Forelimb muscle (tissue), 1 donor: ENCODE results near the gene ETFRF1. TPM values are rescaled to one million over a fixed set of nuclear protein-coding genes. Genes with fewer than 3 reads are reported as not detected.

ENCODE experiments used
- DNase-seq: peaks from one replicate; pipeline ENCODE4 v3.0.0-alpha.2; 2013; ENCODE audit warnings: low read depth
- polyA plus RNA-seq: library from polyadenylated mRNA; unstranded; fragments of 120-200 nt; gene quantifications from one replicate; pipeline ENCODE4 v1.2.1, GENCODE V29; 2013; ENCODE audit not compliant: insufficient read length

Gene ETFRF1
- polyA plus RNA-seq, 1 donor: 28.8 TPM

- DNase-seq: no peak
These were observed 18.3 kb downstream of the ETFRF1 start for GRCh38 chr12:25213338-25213737.

DNA sequence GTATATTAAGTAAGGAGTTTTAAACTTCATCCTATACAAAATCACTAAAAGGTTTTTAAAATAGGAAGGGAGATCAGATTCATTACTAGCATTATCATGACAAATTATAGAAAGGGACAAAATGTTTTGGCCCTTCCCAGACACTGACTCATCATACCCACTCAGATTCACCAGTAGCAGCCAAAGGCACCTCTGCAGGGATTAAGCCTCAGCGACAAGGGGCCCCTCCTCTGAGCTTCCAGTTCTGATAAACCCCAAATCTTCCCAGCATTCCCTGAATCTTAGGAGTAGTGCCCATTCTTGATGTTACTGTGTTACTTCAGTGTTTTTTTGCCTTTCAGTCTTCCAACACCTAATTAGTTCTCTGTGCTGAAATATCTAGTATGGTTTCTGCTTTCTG, 41.2 kb downstream of the ETFRF1 start:
- no peak for DNase-seq

DNA sequence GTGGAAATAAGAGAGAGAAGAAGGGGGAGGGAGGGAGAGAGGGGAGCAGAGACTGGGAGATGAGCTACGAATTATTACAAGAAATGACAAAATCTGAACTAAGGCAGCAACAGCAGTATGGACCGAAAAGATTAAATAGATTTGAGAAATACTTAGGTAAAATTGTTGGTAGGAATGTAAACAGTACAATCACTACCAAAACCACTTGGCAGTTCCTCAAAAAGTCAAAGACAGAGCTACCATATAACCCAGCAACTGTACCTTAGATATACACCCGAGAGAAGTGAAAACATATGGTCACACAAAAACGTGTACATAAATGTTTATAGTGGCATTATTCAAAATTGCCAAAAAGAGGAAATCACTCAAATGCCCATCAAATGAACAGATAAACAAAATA, 41.6 kb downstream of the ETFRF1 start:
- no peak for DNase-seq

GRCh38 chr12:25241167-25242020, 46.4 kb downstream of the ETFRF1 start:
- DNase-seq: no peak

GRCh38 chr12:25242981-25243679, 48.1 kb downstream of the ETFRF1 start:
- no peak for DNase-seq

DNA sequence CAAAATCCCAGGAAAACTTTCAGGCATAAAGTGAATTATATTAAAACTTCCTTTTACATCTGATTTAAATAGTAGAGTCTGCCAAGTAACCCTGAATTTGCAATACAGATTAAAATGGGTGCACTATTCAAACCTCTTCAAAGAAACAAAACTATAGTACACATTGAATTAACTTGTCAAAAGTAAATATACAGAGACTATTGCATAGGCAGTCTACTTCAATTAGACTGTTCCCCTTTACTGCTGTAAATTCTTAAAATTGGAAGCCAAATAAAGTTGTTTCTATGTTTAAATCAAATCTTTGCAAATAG, 48.6 kb downstream of the ETFRF1 start:
- no peak for DNase-seq

- DNase-seq: no peak
These were observed 50.5 kb downstream of the ETFRF1 start for GRCh38 chr12:25245491-25245890.

DNA sequence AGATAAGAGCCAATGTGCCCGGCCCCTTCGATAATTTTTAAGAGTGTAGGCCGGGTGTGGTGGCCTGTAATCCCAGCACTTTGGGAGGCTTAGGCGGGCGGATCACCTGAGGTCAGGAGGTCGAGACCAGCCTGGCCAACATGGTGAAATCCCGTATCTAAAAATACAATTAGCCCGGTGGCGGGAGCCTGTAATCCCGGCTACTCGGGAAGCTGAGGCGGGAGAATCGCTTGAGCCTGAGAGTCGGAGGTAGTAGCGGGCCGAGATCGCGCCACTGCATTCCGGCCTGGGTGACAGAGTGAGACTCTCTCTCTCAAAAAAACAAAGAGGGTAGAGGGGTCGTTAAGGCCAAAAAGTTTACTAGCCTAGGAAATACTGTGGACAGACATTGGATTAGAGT, 53.1 kb downstream of the ETFRF1 start:
- no peak for DNase-seq

GRCh38 chr12:25248732-25249131, 53.7 kb downstream of the ETFRF1 start:
- no peak for DNase-seq

DNA sequence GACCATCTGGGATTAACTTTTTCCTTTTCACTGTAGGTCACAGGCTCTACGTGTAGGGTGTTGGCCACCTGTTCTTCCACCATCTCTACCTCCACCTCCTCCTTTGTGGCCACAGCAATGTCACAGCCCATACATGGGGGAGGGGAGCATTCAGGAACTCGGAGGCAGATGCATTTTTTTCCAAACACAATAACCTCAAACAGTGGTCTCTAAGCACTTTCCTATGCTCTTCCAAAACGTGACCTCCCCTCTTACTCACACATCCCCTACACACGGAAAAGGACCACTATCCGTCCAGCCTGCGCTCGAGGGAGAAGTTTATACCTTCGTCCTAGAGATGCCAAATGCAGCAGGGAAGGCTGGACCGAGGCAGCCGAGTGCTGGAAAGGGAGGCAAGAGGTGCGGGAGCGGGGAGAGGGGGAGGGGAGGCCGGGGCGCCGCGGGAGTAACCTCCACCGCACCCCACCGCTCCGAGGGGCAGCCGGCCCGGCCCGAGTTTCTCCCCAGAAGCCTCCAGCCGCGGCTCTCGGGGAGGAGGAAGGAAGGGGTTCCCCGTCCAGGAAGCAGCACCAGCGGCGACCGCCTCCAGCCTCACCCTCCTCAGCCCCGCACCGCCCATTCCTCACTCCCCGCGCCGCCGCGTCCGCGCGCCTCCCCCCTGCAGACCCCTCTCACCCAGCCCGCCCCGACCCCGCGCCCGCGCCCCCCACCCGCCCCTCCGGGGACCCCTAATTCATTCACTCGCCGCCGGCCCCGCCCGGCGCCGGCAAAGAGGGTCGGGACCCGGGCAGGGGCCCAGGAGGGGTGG, 55.1 kb downstream of the ETFRF1 start:
- no peak for DNase-seq

GRCh38 chr12:25250744-25251730, 56.0 kb downstream of the ETFRF1 start, which contains the start of gene KRAS:
KRAS (minus strand) TSS chr12:25250929.
- DNase-seq: peak; percentile 97

DNA sequence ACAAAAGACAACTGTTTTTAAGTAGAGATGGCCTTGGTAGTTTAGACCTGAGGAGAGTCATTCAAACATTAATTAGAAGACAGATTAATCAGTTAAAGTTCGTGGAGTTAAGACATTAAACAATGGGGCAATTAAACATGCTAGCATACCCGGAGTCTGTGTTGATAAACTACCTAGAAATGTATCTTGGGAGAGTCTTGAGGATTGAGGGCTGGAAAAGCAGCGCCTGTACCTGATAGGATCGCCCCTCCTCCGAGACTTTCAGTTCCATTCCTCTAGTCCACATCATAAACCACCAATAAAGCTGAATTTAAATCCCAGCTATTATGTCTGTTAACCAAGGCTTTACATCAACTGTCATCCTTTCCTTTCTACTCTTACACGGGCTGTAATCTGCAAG, 56.7 kb downstream of the ETFRF1 start:
- no peak for DNase-seq

GRCh38 chr12:25252946-25253345, 57.9 kb downstream of the ETFRF1 start:
- DNase-seq: no peak

DNA sequence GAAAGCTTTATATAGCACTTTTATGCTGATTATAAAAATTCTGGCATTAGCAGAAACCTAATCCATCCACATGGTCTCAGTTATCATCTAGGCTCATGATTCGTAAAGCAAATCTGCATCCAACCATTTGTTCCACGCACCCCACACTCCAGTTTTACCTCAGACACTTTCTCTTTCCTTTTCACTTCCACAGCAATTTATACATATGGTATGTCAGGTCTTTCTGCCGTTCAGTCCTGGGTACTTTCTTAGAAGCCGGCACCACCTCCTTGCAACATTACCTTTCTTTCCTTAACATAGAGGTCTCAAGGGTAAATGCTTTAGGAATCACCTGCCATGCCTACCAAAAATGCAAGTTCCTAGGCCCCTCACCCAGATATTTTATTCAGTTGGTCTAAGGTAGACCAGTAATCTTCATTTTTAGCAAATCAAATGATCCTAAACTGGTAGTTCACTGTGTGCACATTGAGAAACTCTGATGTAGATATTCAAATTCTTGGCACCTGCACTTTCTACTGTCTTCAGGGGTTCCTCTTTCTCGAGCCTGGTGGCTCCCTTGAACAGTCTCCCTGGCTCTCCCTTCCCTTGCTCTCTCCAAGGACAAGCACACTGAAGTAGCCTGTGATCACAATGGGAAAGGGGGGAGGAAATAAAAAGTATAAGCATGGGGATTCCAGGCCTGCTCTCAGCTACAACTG, 58.5 kb downstream of the ETFRF1 start:
- no peak for DNase-seq

- DNase-seq: no peak
These were observed 59.3 kb downstream of the ETFRF1 start for GRCh38 chr12:25254271-25254880.

Other genes starting within 250 kb of the ETFRF1 start
- gene BCAT1, start 246.1 kb upstream of the ETFRF1 start, polyA plus RNA-seq: 51.0 TPM
- gene DNAI7, start 77 bp upstream of the ETFRF1 start, polyA plus RNA-seq: 0.38 TPM
- 16.1 TPM for gene KRAS, start 55.7 kb downstream of the ETFRF1 start, polyA plus RNA-seq